Choroid plexus epithelial cell (primary cell): Measurements from ENCODE around the gene ATF6.

Experiments used
- DNase-seq: peaks from one replicate; pipeline ENCODE4 v3.0.0-alpha.2; 2010; ENCODE audit warnings: low read depth
- H3K4me3 ChIP-seq: 2 replicates; pipeline ENCODE4 v1.5.1; 2011; ENCODE audit warnings: low read depth, mild to moderate bottlenecking, control low read depth, low read length, moderate library complexity
- CTCF ChIP-seq: conservative IDR thresholded peaks from 2 replicates; pipeline ENCODE4 v1.5.1; 2011; ENCODE audit warnings: low read depth, mild to moderate bottlenecking, control low read depth, inconsistent platforms, low read length, moderate library complexity

ATF6 gene

DNA sequence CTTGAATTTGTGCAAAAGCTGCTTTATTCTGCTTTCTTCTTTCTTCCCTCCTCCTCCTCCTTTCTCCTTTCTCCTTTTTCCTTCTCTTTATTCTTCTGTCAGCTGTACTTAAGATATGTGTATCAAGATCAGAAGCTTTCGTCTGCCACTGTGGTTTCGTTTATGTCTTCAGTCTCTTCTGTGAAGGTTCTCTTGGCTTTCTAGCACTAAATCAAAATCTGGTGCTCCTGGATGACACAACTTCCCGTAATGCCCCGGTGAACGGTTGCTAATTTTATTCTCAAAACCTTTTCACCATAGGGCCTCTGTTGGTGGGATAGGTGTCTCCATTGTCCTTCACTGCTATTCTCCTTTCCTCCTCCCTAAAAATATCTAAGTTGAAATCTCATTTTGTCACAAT is 5.0 kb downstream of the ATF6 start:
- no peak for DNase-seq
- TF ChIP-seq CTCF: no peak
- no peak overlapping the region for H3K4me3 ChIP-seq

- DNase-seq: no peak
- TF ChIP-seq CTCF: no peak
- no peak overlapping the region for H3K4me3 ChIP-seq
Observed at GRCh38 chr1:161771973-161772372, 5.9 kb downstream of the ATF6 start.

DNA sequence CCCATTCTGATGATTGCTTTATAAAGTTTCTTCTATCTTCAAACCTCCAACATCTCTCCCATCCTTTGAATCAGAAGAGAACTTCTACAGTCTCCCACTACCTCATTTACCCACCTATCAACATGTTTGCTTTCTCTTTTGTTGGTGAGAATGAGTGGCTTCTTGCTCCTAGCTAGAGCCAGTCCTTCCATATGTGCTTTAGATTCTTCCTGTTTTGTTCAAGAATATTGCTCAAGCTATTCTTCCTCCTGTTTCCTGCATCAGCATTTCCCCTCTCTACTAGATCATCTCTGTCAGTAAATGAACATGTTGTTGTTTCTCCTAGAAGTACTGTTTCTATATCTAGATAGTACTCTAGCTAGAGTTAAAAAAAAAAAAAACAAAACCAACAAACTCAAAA is 6.3 kb downstream of the ATF6 start:
- H3K4me3 ChIP-seq: no peak overlapping the region
- DNase-seq: peak; percentile 45
- no peak for TF ChIP-seq CTCF

GRCh38 chr1:161773791-161774190 is 7.7 kb downstream of the ATF6 start:
- H3K4me3 ChIP-seq: no peak overlapping the region
- DNase-seq: no peak
- no peak for TF ChIP-seq CTCF

- no peak for DNase-seq
- no peak for TF ChIP-seq CTCF
- no peak overlapping the region for H3K4me3 ChIP-seq
Observed at GRCh38 chr1:161777261-161777660, 11.1 kb downstream of the ATF6 start.

DNA sequence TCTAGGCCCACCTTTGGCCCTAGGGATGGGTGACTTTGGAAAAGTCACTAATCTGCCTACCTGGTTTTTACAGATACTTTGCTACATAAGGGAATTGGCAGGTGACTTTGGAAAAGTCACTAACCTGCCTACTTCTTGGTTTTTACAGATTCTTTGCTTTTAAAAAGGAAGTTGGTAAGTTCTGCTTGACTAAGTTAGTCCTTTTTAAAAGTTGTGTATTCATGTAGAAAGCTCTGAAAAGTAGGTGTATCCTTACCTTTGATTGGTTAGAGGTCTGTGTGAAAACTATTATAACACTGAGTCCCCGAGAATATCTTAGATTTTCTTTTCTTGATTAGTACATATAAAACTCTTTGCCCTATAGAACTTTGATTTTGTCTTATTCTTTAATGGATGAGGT is 12.4 kb downstream of the ATF6 start:
- DNase-seq: no peak
- TF ChIP-seq CTCF: no peak
- no peak overlapping the region for H3K4me3 ChIP-seq

GRCh38 chr1:161779393-161779792 is 13.3 kb downstream of the ATF6 start:
- no peak for DNase-seq
- H3K4me3 ChIP-seq: no peak overlapping the region
- TF ChIP-seq CTCF: no peak
